Suprapubic skin (tissue), 4 donors: ENCODE data around the gene RIC8A. TPM values are rescaled to one million over a fixed set of nuclear protein-coding genes. Genes with fewer than 3 reads are reported as not detected.

Source experiments
- DNase-seq, 2 donors: peaks; one replicate each; pipeline ENCODE4 v3.0.0-alpha.2; 2019; ENCODE audit warnings: low spot score in 2 of 2
- H3K27ac ChIP-seq: fragments of 200-600 bp; sonication (generic); one replicate; pipeline ENCODE4 v1.5.1; 2019
- H3K27me3 ChIP-seq: fragments of 200-600 bp; sonication (generic); one replicate; pipeline ENCODE4 v1.5.1; 2019
- H3K36me3 ChIP-seq: fragments of 200-600 bp; sonication (generic); one replicate; pipeline ENCODE4 v1.5.1; 2019
- H3K4me1 ChIP-seq: fragments of 200-600 bp; sonication (generic); one replicate; pipeline ENCODE4 v1.5.1; 2019
- H3K4me3 ChIP-seq: fragments of 200-600 bp; sonication (generic); one replicate; pipeline ENCODE4 v1.5.1; 2019; ENCODE audit warnings: mild to moderate bottlenecking
- H3K9me3 ChIP-seq: fragments of 200-600 bp; sonication (generic); one replicate; pipeline ENCODE4 v1.5.1; 2019
- CTCF ChIP-seq, 2 donors: fragments of 200-600 bp in 1 of 2; fragments of 450-650 bp in 1 of 2; sonication (generic) in 1 of 2; IDR thresholded peaks; one replicate each; pipeline ENCODE4 v1.5.1; 2016 to 2019; ENCODE audit warnings: antibody characterized with exemption in 2 of 2, mild to moderate bottlenecking in 1 of 2, moderate library complexity in 1 of 2
- EP300 ChIP-seq: sonication (generic); formaldehyde crosslinking; IDR thresholded peaks from one replicate; pipeline ENCODE4 v1.6.1; 2017; ENCODE audit warnings: antibody characterized with exemption
- POLR2A ChIP-seq, 2 donors: fragments of 450-650 bp; IDR thresholded peaks; one replicate each; pipeline ENCODE4 v1.6.1; 2017; ENCODE audit warnings: antibody characterized with exemption in 2 of 2, mild to moderate bottlenecking in 2 of 2, moderate library complexity in 2 of 2
- POLR2AphosphoS5 ChIP-seq, 3 donors: sonication (generic); formaldehyde crosslinking; IDR thresholded peaks; one replicate each; pipeline ENCODE4 v1.6.1; 2017; ENCODE audit warnings: antibody characterized with exemption in 3 of 3
- WGBS: methylation state at CpG from one replicate; pipeline ENCODE4 v1.1.5; 2018; 5-methylcytosine and 5-hydroxymethylcytosine counted together
- total RNA-seq, 4 donors: library from RNA; depleted of rRNA; stranded (reverse); fragments of >200 nt; gene quantifications; one replicate each; pipeline ENCODE4 v1.1.0, GENCODE V29; 2016

RIC8A gene
- total RNA-seq, 4 donors from 2014 or later = 62.4 to 90.1 (median 80.9) TPM

GRCh38 chr11:207863-208180, 314 bp downstream of the RIC8A start:
- H3K4me1 ChIP-seq = peaks cover 61% of the 10 kb centered on the region
- H3K27ac ChIP-seq = peak overlapping the region; percentile 100
- peak overlapping the region; percentile 80 for H3K4me3 ChIP-seq
- WGBS = 0% methylated on average over 17 of the region's 27 CpGs
- H3K9me3 ChIP-seq = no peaks in the 10 kb centered on the region
- TF ChIP-seq POLR2A (IDR thresholded peaks at IDR 0.05) (peak in 1 of 2 donors; percentile 9), EP300 (no peak)
- H3K27me3 ChIP-seq = no peaks in the 10 kb centered on the region
- peaks cover 63% of the 10 kb centered on the region for H3K36me3 ChIP-seq
- DNase-seq = no peak

- H3K27ac ChIP-seq = peak overlapping the region; percentile 100
- DNase-seq = peak; percentile 89 to 90
- TF ChIP-seq POLR2AphosphoS5 (IDR thresholded peaks at IDR 0.05) = peak in 2 of 3 donors; percentile 6 to 7
- no peak for TF ChIP-seq CTCF (IDR thresholded peaks at IDR 0.05)
- TF ChIP-seq POLR2A (IDR thresholded peaks at IDR 0.05) = peak; percentile 63 to 67
- TF ChIP-seq EP300 = no peak
- H3K36me3 ChIP-seq = peaks cover 63% of the 10 kb centered on the region
- H3K27me3 ChIP-seq = no peaks in the 10 kb centered on the region
- H3K9me3 ChIP-seq = no peaks in the 10 kb centered on the region
- H3K4me1 ChIP-seq = peaks cover 56% of the 10 kb centered on the region
- WGBS = under 1% methylated on average over 20 of the region's 57 CpGs
- peak overlapping the region; percentile 80 for H3K4me3 ChIP-seq
Measured at GRCh38 chr11:208181-208916, 841 bp downstream of the RIC8A start.

- Histone ChIP-seq H3K36me3 (peaks cover 63% of the 10 kb centered on the region), H3K4me3 (peak overlapping the region; percentile 80), H3K4me1 (peaks cover 50% of the 10 kb centered on the region), H3K9me3 (no peaks in the 10 kb centered on the region), H3K27ac (peak overlapping the region; percentile 100), H3K27me3 (no peaks in the 10 kb centered on the region)
- peak; percentile 84 for DNase-seq
- 0% methylated on average over 1 of the region's 26 CpGs for WGBS
- TF ChIP-seq EP300 (no peak), CTCF (IDR thresholded peaks at IDR 0.05) (no peak), POLR2AphosphoS5 (IDR thresholded peaks at IDR 0.05) (no peak), POLR2A (IDR thresholded peaks at IDR 0.05) (no peak)
Measured at GRCh38 chr11:208917-209260, 1.4 kb downstream of the RIC8A start.

GRCh38 chr11:209275-210121, 2.0 kb downstream of the RIC8A start:
- TF ChIP-seq POLR2AphosphoS5 (IDR thresholded peaks at IDR 0.05) (no peak), EP300 (no peak), CTCF (IDR thresholded peaks at IDR 0.05) (no peak), POLR2A (IDR thresholded peaks at IDR 0.05) (no peak)
- Histone ChIP-seq H3K36me3 (peaks cover 63% of the 10 kb centered on the region), H3K27ac (peak overlapping the region; percentile 100), H3K27me3 (no peaks in the 10 kb centered on the region), H3K4me1 (peaks cover 45% of the 10 kb centered on the region), H3K9me3 (no peaks in the 10 kb centered on the region), H3K4me3 (peak overlapping the region; percentile 80)
- DNase-seq = peak; percentile 66 to 74
- WGBS = 38% methylated on average over 25 of the region's 29 CpGs

GRCh38 chr11:210122-210802, 2.8 kb downstream of the RIC8A start:
- TF ChIP-seq EP300 = no peak
- TF ChIP-seq POLR2AphosphoS5 (IDR thresholded peaks at IDR 0.05) = no peak
- TF ChIP-seq CTCF (IDR thresholded peaks at IDR 0.05) = no peak
- TF ChIP-seq POLR2A (IDR thresholded peaks at IDR 0.05) = no peak
- DNase-seq = peak; percentile 56 to 67
- Histone ChIP-seq H3K27ac (peak overlapping the region; percentile 100), H3K4me3 (peak overlapping the region; percentile 80), H3K9me3 (no peaks in the 10 kb centered on the region), H3K27me3 (no peaks in the 10 kb centered on the region), H3K4me1 (peaks cover 38% of the 10 kb centered on the region), H3K36me3 (peaks cover 63% of the 10 kb centered on the region)
- WGBS = 100% methylated on average over 1 of the region's 9 CpGs
